ENCODE results near the gene PSEN1. TPM values are rescaled to one million over a fixed set of nuclear protein-coding genes. Genes with fewer than 3 reads are reported as not detected.
A peak's percentile ranks its signal among the peaks of the same experiment; 100 is the strongest.

PSEN1 gene
- polyA plus RNA-seq, 4 donors: 51.1 to 76.6 (median 71.5) TPM

DNA sequence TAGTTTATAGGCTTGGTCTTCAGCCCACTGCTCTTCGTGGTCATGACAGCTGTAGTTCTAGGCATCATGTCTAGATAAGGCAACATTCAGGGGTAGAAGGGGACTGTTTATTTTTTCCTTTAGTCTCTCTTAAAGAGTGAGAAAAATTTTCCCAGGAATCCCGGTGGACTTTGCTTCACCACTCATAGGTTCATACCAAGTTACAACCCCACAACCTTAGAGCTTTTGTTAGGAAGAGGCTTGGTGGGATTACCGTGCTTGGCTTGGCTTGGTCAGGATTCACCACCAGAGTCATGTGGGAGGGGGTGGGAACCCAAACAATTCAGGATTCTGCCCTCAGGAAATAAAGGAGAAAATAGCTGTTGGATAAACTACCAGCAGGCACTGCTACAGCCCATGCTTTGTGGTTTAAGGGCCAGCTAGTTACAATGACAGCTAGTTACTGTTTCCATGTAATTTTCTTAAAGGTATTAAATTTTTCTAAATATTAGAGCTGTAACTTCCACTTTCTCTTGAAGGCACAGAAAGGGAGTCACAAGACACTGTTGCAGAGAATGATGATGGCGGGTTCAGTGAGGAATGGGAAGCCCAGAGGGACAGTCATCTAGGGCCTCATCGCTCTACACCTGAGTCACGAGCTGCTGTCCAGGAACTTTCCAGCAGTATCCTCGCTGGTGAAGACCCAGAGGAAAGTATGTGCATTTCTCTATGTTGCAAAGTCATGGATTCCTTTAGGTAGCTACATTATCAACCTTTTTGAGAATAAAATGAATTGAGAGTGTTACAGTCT is 75.1 kb downstream of the PSEN1 start:
- DNase-seq (ENCODE audit: low read depth in 4 of 4, low spot score in 3 of 4): no peak

DNA sequence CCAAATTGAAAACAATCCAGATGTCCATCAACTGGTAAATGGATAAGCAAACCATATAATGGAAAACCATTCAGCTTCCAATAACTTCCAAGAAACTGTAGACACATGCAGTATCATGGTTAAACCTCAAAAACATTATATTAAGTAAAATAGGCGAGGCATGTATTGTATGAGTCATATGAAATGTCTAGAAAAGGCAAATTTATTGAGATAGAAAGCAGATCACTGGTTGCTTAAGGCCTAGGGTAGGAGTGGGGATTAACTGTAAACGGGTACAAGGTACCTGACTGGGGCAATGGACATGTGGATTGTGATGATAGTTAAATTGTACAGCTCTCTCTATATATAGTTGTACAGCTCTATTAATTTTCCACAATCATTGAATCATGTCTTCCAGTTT is 79.7 kb downstream of the PSEN1 start:
- no peak for DNase-seq (ENCODE audit: low read depth in 4 of 4, low spot score in 3 of 4)

DNA sequence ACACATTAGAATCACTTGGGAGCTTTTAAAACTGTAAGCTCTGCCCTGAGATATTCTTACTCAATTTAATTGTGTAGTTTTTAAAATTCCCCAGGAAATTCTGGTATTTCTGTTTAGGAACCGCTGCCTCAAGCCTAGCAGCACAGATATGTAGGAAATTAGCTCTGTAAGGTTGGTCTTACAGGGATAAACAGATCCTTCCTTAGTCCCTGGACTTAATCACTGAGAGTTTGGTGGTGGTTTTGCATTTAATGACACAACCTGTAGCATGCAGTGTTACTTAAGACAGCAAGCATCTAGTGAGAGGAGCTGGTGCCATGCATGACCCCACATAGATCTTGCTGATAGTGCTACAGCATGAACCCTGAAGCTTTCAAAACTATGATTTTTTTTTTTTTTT is 81.1 kb downstream of the PSEN1 start:
- DNase-seq (ENCODE audit: low read depth in 4 of 4, low spot score in 3 of 4): no peak

GRCh38 chr14:73220061-73220460 is 83.8 kb downstream of the PSEN1 start:
- DNase-seq (ENCODE audit: low read depth in 4 of 4, low spot score in 3 of 4): no peak

GRCh38 chr14:73220634-73221033 is 84.3 kb downstream of the PSEN1 start:
- no peak for DNase-seq (ENCODE audit: low read depth in 4 of 4, low spot score in 3 of 4)

GRCh38 chr14:73221945-73222344 is 85.6 kb downstream of the PSEN1 start:
- DNase-seq (ENCODE audit: low read depth in 4 of 4, low spot score in 3 of 4): no peak

DNA sequence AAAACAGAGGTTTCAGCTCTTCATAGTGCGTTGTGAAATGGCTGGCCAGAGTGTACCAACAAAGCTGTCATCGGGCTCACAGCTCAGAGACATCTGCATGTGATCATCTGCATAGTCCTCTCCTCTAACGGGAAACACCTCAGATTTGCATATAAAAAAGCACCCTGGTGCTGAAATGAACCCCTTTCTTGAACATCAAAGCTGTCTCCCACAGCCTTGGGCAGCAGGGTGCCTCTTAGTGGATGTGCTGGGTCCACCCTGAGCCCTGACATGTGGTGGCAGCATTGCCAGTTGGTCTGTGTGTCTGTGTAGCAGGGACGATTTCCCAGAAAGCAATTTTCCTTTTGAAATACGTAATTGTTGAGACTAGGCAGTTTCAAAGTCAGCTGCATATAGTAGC is 86.7 kb downstream of the PSEN1 start:
- DNase-seq (ENCODE audit: low read depth in 4 of 4, low spot score in 3 of 4): no peak

- no peak for DNase-seq (ENCODE audit: low read depth in 4 of 4, low spot score in 3 of 4)
These were observed 89.2 kb downstream of the PSEN1 start for GRCh38 chr14:73225496-73225895.

DNA sequence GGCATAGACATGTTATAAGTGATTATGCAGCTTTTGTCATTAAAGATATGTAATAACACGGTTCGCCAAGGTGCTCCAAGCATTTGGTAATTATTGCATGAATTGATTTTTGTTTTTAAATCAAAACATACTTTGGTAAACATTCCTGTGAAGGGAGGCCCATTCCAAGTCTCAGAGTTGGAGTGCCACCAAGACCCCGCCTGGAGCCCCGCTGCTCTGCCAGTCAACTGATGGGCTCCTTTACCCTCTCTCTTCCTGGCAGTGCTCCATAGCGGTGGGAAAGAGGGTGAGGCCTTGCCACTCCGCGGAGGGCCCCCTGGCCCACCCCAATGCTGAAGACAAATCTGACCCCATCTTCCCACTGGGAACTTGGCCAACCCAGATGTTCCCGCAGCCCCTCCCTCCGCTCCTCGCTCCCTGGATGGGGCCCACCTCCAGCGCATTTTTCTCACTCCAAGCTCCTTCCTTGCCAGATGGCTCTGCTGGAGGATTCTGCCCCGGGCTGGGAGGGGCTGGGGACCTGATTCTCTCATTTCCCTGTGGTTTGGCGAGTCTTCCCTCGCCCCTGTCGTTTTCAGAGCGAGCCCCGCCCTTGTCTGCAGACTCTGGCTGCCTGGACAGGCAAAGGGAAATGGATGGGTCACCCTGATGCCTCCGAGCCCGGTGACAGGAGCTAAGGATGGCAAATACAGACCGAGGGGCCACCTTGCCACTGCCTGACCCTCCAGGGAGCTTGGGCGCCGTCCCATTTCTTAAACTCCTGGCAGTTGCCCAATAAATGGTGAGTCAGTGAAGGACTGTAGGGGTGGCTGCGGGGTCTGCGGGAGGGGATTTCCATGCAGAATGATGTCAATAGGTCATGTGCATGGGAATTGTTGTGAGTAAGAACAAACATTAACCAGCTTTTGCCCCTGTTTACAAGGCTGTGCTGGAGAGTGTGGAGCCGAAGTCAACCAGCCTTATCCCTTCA is 91.8 kb downstream of the PSEN1 start:
- no peak for DNase-seq (ENCODE audit: low read depth in 4 of 4, low spot score in 3 of 4)

GRCh38 chr14:73230051-73230450 is 93.7 kb downstream of the PSEN1 start:
- no peak for DNase-seq (ENCODE audit: low read depth in 4 of 4, low spot score in 3 of 4)

GRCh38 chr14:73231981-73232851 is 95.9 kb downstream of the PSEN1 start:
- DNase-seq (ENCODE audit: low read depth in 4 of 4, low spot score in 3 of 4): no peak

DNA sequence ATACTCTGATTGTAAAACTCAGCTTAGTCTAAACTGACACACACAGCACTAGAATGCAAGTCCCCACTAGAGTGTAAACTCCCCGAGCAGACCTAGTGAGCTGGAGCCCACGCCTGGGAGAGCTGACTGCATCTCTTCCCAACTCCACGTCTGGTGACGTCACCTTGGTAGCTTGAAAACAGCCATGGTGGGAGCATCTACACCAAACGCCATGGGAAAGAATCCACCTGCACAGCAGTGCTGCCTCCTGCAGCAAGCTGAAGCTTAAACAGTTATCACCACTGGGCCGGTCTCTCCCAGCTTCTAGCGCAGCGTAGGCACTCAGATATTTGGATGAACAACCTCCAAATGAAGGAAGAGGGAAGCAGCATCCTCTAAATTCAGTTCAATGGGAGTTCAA is 96.7 kb downstream of the PSEN1 start:
- no peak for DNase-seq (ENCODE audit: low read depth in 4 of 4, low spot score in 3 of 4)

- DNase-seq (ENCODE audit: low read depth in 4 of 4, low spot score in 3 of 4): no peak
These were observed 97.3 kb downstream of the PSEN1 start for GRCh38 chr14:73233564-73233963.

DNA sequence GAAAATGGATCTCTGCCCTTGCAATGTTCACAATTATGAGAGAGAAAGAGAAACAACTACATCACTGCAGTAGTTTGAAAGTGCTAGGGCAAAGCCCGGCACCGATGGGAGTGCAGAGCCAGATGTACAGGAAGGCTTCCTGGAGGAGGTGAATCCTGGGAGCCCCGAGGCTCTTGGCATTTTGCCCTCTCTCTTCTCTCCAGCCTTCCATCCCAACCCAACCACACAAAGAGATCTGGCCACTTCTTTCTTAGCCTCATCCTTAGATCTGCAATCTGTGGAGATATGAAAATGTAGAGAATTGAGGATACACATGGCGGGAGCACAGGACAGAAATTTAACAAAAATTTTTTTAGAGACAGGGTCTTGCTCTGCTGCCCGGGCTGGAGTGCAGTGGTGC is 97.7 kb downstream of the PSEN1 start:
- DNase-seq (ENCODE audit: low read depth in 4 of 4, low spot score in 3 of 4): no peak

GRCh38 chr14:73234586-73235394 is 98.5 kb downstream of the PSEN1 start:
- DNase-seq (ENCODE audit: low read depth in 4 of 4, low spot score in 3 of 4): no peak

DNA sequence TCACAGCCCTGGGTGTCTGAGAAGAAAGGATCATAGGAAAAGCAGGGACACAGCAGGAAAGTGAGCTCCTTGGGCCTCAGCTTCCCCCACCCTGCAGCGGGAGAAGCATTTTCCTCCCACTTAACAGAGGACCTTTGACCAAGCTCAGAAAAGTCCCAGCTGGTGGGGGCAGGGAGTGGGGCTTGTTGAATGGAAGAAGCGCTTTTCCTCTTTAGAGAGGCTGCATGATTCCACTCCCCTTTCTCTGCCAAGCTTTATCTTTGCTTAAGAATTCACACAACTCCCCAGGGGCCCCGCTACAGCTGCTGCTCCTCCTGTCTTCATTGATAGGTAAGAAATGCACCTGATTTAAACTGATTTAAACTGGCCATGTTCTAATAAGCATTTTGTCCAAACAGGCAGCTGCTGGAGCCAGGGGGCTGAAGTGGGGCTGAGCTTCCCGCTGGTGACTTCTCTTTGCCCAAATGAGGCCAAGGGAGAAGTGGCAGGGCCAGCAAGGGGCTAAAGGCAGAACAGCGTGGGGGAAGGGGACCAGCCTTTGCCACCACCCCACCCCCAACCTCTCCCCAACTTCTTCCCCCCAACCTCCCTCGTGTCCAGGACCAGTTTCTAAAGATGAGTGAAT is 99.3 kb downstream of the PSEN1 start:
- peak in 1 of 4 donors; percentile 63 for DNase-seq (ENCODE audit: low read depth in 4 of 4, low spot score in 3 of 4)

GRCh38 chr14:73236157-73236556 is 99.8 kb downstream of the PSEN1 start:
- no peak for DNase-seq (ENCODE audit: low read depth in 4 of 4, low spot score in 3 of 4)

DNA sequence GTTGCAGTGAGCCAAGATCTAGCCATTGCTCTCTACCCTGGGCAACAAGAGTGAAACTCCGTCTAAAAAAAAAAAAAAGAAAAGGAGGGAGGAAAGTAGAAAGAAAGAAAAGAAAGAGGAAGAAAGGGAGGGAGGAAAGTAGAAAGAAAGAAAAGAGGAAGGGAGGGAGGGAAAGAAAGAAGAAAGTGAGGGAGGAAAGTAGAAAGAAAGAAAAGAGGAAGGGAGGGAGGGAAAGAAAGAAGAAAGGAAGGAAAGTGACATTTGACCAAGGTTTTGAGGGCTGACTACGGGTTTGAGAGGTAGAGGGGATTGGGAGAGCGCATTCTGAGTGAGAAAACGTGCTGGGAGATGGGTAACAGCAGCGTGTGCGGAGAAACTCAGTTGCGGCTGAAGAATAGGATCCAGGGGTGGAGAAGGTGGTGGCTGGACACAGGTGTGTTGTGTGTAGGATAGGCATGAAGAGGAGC is 100.5 kb downstream of the PSEN1 start:
- DNase-seq (ENCODE audit: low read depth in 4 of 4, low spot score in 3 of 4): no peak

DNA sequence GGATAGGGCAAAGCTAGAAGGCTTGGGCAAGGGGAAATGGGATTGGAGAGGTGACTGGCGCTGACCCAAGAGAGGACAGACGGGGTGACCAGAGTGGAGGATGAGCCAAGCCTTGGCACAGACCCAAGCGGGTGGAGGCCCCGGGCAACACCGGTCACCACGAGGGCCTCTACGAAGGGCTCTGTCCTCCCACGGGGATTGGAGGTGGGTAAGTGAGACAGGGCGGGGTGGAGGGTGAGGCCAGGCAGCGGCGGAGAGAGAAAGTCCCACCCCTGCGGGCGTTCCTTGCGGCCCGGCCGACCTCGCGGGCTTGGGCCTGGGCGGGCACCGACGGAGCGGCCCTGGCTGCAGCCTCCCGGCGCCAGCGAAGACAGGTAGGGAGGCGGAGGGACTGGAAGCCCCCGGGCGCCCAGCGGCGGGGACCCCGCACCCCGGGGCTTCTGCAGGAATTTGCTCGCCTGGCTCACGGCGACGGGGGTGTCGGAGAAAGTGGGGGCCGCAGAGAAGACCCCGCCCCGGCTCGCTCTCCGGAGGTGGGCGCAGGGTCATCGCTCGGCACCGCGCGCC is 101.0 kb downstream of the PSEN1 start, which contains the start of gene PAPLN:
PAPLN (plus strand) TSS at position 288 of the 567 bp plus-strand sequence. CDS start 2,273 bp downstream, outside the sequence.
- no peak for DNase-seq (ENCODE audit: low read depth in 4 of 4, low spot score in 3 of 4)
